HPDE6-E6E7 (cell line): Measurements from ENCODE around the gene CARMIL1.

Source experiments
- DNase-seq: peaks from one replicate; pipeline ENCODE4 v3.0.0; 2011; ENCODE audit warnings: missing footprints; ENCODE audit errors: extremely low spot score

Gene CARMIL1

DNA sequence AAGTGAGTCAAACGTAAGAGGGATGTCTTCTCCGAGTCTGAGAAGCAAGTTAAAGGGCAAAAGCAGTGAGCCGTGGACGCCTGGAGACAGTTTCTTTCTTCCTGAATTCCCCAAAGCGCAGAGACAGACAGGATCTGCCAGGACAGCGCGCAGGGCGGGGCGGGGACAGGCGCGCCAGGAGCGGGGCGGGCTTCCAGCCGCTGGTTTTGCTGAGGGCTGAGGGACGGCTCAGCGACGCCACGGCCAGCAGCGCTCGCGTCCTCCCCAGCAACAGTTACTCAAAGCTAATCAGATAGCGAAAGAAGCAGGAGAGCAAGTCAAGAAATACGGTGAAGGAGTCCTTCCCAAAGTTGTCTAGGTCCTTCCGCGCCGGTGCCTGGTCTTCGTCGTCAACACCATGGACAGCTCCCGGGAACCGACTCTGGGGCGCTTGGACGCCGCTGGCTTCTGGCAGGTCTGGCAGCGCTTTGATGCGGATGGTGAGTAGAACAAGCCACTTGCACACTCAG, 372.9 kb downstream of the CARMIL1 start, which contains the start of gene SCGN:
SCGN (plus strand) TSS at position 209 of the 509 bp plus-strand sequence; CDS start at position 398, 189 bp downstream.
- peak; percentile 56 for DNase-seq

DNA sequence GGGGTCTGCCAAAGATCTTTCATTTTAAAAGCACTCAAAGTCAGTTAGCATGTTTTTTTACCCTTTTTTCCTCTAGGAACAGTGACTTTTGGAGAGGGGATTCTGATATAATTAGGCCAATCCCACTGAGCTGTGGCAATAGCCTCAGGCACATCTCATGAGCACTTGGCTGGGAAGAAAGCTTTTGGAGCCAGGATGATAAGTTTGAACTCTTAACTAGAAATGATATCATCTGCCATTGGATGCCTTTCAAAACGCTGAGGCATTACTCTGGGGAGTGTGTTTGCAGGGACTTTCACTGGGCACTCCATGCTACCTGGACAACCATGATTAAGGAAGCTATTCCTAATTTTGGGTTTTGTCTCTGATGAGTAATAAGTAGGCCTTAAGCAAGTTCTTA, 376.5 kb downstream of the CARMIL1 start:
- no peak for DNase-seq

DNA sequence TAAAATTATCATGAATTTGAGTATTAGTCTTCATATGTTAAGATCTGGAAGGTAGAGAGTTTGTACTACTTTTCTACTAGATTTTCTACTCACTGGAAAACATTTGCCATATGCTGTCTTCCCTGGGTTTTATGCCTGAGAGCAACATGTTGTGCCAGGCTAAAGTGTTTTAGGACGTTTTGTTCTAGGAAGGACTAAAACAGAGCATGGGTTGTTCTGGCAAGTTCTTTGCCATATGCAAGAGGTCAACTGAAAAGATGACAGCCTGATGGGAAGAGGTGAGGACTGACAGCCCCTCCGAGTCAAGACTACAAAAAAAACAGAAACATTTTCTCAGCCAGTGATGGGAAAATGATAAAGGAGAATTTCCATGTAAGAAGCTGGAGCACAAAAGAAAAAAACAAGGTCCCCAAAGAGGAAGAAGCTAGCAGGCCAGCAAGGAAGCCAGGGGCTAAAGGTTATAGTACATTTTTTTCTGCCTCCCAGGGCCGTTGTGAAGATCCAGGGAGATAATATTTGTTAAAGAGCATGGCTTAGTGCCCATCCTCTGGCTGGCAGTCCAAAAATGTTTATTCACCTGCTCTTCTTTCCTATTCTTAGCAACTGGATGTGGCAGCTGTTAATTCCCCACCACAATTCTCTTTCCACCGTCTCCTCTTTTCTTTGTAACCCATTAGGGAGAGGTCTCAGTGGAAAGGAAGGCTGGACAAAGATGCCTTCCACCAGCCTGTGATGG, 380.6 kb downstream of the CARMIL1 start:
- no peak for DNase-seq

DNA sequence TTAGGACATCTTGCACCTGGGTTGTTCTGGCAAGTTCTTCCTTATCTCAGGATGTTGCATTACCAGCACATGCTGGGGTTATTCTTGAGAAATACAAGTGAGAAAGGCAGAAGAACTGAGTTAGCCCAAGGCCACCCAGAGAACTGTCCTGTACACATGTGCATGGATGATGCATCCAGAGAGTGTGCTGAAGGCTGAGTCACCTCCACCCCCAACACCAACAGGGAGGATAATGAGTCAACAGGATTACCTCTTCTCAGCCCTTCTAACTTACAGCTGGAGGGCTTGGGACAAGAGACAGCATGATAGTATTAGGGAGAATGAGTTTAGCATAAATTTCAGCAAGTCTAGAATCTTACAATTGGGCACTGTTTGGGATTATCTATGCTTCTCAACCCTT, 381.3 kb downstream of the CARMIL1 start:
- peak; percentile 90 for DNase-seq

DNA sequence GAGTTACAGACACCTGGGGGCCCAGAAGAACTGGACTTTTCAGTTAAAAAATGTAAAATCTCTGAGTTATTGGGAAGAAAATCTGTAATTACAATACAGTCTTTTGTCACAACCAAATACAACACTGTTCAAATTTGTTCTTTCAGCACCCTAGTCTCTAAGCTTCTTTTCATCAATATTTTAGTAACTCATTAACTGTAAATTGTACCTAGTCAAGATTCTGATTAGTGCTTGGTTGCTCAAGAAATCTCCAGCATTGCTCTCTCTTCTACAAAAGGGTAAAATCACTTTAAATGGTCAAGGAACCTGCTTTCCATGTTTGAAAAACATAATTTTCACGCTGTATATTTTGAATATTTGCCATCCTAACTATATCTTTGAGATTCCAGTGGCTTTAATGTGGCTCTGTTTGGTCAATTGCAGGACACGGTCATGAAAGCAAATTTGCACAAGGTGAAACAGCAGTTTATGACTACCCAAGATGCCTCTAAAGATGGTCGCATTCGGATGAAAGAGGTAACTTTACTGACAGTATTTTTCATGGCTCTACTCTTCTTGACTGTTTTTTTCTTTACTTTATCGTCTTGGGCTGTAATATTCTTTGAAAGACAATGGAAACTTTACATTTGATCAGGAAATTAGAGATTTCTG, 382.1 kb downstream of the CARMIL1 start:
- DNase-seq = no peak

DNA sequence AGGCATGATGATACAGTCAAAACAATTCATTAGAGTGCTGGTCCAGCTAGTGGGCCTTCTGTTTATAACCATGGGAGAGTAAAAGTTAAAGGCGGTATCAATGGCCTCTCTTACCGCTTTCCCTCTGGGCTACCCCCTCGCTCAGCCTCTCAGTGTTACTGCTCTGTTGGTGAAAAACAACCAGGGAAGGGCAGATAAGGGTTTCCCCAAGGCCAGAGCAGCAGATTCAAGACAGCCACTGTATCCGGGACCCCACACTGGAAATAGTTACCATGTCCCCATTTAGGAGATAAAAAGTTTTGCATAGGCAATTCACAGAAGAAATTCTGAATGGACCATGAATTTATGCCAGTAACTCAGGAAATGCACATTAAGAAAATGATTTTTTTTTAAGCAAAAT, 386.3 kb downstream of the CARMIL1 start:
- DNase-seq = no peak

DNA sequence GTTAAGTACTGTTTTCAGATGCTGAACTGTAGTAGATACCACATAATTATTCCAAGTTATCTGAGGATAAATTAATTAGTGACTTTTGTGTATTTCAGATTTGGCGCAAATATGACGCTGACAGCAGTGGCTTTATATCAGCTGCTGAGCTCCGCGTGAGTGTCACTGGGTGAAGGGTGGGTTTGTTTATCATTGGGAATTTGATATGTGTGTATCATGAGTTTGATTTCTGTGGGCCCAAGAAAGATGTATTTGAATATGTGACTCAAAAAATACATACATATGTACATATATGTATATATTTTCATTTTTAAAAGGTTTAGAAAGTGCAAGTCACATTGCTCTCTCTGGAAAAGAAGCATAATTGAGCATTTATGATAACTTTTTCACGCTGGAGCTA, 390.2 kb downstream of the CARMIL1 start:
- no peak for DNase-seq
